GM18951 (cell line): ENCODE results near the gene PTPN6.

Source experiments
- POLR2A ChIP-seq: IDR thresholded peaks from 4 replicates; pipeline ENCODE4 v1.6.1; 2011; ENCODE audit warnings: mild to moderate bottlenecking; ENCODE audit not compliant: insufficient read length, insufficient read depth; ENCODE audit errors: extremely low read depth
- in situ Hi-C: fragments of 300-500 bp; cut with MboI; formaldehyde crosslinking; loops from one replicate; pipeline ENCODE4 v1.12.0; 2022; ENCODE audit warnings: low sequenced_read_pairs, mixed read lengths, inconsistent platforms; ENCODE audit not compliant: unreplicated experiment

PTPN6 gene

DNA sequence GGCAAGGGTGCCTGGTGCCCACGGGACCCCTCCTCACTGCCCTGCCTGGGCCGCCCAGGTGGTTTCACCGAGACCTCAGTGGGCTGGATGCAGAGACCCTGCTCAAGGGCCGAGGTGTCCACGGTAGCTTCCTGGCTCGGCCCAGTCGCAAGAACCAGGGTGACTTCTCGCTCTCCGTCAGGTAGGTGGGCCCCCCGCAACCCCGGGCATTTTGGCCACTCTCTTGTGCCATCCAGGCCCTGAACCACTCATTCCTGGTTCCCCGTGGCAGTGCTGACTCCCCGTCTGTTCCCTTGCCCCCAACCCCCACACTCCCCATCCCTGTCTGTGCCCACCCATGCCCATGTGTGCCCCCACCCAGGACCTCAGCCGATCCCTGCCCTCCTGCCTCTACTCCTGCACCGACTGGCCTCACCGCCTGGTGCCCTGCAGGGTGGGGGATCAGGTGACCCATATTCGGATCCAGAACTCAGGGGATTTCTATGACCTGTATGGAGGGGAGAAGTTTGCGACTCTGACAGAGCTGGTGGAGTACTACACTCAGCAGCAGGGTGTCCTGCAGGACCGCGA, 480 bp downstream of the PTPN6 start:
- in situ Hi-C loops = no loop called here
- TF ChIP-seq POLR2A = no peak

DNA sequence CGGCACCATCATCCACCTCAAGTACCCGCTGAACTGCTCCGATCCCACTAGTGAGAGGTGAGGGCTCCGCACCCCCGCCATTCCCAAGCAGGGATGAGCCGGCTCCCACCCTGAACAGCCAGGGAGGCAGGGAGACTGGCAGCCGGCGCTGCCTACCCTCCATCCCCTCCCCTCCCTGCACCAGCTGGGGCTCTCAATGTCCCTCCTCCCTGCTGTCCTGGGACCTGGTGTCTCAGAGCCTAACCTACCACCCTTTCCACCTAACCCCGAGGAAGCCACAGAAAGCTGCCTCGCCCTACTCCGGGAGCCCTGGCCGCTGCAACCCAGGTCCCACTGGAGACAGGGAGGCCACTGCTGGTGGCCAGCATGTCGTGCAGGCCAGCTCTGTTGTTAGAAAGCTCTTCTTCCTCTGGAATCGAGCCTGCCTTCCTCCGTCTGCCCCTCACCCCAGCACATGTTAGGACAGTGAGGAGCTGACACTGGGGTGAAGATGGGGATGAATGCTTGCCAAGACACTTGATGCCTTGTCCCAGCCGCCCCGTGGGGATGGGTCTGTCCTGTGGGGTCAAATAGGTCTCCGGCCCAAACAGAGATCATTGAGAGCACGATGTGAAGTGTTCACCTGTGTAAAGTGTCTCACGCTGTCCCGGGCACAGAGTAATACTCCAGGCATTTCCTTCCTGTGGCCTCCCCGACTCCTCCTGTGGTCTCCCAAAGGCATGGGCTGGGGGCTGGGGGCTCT, 1.1 kb downstream of the PTPN6 start:
- TF ChIP-seq POLR2A = peak; percentile 17
- in situ Hi-C loops = no loop called here

GRCh38 chr12:6952863-6953441, 1.8 kb downstream of the PTPN6 start:
- no peak for TF ChIP-seq POLR2A
- in situ Hi-C loops = no loop called here

GRCh38 chr12:6953442-6954315, 2.5 kb downstream of the PTPN6 start:
- in situ Hi-C loops = no loop called here
- peak; percentile 99 for TF ChIP-seq POLR2A

DNA sequence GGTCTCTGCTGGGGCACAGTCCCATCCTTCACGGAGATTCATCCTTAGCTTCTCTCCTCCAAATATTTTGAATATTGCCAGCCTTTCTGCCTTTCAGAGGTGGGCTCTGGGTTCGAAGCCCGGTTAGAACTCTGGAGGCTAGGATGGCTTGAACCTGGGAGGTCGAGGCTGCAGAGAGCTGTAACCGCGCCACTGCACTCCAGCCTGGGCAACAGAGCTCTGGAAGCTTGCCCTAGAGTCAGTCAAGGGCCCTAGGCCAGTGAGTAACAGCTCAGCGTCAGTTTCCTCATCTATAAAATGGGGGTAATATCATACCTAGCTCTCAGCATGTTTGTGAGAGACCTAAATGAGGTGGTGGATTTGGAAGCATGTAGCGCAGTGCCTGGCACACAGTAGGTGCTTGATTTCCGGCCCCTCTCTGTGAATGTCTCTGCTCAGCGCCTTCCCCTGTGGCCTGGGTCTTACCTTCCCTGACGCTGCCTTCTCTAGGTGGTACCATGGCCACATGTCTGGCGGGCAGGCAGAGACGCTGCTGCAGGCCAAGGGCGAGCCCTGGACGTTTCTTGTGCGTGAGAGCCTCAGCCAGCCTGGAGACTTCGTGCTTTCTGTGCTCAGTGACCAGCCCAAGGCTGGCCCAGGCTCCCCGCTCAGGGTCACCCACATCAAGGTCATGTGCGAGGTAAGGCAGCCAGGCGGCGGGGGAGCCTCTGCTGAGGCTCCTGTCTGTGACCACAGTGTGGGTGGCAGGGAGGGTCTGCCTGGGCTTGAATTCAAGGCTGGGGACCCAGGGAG, 3.4 kb downstream of the PTPN6 start:
- in situ Hi-C loops = no loop called here
- TF ChIP-seq POLR2A = peak; percentile 16

GRCh38 chr12:6955108-6956020, 4.2 kb downstream of the PTPN6 start:
- in situ Hi-C loops = no loop called here
- peak; percentile 6 for TF ChIP-seq POLR2A

- in situ Hi-C loops = no loop called here
Observed at GRCh38 chr12:6956021-6956727, 5.0 kb downstream of the PTPN6 start.

GRCh38 chr12:6957151-6957701, 6.1 kb downstream of the PTPN6 start:
- in situ Hi-C loops = no loop called here
- TF ChIP-seq POLR2A = no peak

More at GRCh38 chr12:6956021-6956727, 5.0 kb downstream of the PTPN6 start:
- peak; percentile 33 for TF ChIP-seq POLR2A

GRCh38 chr12:6957741-6958608, 6.8 kb downstream of the PTPN6 start:
- no peak for TF ChIP-seq POLR2A
- in situ Hi-C loops = no loop called here

GRCh38 chr12:6958609-6959057, 7.5 kb downstream of the PTPN6 start:
- no peak for TF ChIP-seq POLR2A
- in situ Hi-C loops = no loop called here
